HG03060 (cell line): ENCODE measurements around the gene HOXB4.
"Not testable (repeated sequence)": the region's sequence is repeated elsewhere in the genome, so short reads cannot be mapped to it uniquely, and the experiment has no call there.

Experiments used
- ATAC-seq: cut with Tn5 transposase; IDR thresholded peaks from one replicate; pipeline ENCODE4 v1.9.1; 2021; ENCODE audit warnings: low read depth, moderate number of reproducible peaks; ENCODE audit not compliant: unreplicated experiment

Gene HOXB4

DNA sequence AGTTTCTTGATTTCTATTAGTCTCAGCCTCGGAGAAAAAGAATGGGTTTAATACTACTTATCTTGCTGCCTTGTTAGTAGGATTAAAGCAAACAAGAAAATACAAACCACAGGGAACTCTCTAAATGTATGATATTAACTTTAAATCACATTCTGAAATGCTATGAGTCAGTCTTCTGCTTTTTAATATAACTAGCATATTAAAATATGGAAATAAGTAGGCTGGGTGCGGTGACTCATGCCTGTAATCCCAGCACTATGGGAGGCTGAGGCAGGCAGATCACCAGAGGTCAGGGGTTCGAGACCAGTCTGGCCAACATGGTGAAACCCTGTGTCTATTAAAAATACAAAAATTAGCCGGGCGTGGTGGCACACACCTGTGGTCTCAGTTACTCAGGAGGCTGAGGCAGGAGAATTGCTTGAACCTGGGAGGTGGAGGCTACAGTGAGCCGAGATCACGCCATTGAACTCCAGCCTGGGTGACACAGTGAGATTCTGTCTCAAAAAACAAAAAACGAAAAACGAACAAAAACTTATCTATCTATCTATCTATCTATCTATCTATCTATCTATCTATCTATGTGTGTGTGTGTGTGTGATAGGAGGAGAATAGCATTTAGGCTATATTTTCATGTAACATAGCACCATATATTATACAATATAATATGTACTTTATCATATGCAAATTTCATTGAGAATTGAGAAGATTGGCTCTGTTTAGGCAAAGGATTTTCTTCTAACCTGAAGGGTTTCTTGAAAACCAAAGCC, 42.2 kb downstream of the HOXB4 start:
- ATAC-seq, result not testable (repeated sequence)

DNA sequence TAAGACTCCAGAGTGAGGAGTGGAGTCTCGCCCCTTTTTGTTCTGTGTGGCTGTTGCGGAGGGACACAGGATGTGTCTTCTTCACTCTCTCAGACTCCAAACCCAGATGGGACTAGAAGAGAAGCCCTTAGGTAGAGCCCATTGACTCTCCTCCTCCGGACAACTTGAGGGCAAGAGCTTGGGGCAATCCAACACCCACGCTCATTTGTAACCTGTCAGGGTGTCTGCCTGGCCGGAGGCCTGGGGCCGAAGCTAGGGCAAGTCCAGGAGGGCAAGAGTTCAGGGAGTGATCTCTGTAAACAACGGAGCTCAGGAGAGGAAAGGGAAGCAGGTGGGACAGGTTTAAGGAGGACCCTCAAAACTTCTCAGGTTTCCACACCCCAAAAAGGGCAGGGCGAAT, 45.9 kb downstream of the HOXB4 start:
- ATAC-seq, result no peak

DNA sequence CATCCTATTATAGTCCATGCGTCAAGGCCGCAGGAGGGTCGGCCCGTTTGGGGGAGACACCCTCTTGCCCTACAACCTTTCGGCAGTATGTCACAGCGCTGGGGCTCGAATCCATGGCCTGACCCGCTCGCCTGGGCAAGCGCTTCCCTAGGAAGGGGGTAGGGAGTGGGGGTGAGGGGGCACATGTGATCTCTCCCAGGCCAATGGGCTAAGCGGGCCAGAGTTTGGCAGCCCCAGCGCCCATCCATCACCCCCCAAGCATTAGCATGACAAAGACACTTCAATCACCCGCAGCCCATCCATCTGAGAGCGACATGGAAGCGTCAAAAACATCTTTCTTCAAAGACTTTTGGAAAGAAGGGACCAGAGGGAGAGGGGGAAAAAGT, 47.3 kb downstream of the HOXB4 start, which contains the start of gene HOXB1:
TSS of gene HOXB1 (minus strand) at position 125 of the 386 bp plus-strand sequence. CDS start at position 18, 107 bp downstream.
- ATAC-seq, result no peak

DNA sequence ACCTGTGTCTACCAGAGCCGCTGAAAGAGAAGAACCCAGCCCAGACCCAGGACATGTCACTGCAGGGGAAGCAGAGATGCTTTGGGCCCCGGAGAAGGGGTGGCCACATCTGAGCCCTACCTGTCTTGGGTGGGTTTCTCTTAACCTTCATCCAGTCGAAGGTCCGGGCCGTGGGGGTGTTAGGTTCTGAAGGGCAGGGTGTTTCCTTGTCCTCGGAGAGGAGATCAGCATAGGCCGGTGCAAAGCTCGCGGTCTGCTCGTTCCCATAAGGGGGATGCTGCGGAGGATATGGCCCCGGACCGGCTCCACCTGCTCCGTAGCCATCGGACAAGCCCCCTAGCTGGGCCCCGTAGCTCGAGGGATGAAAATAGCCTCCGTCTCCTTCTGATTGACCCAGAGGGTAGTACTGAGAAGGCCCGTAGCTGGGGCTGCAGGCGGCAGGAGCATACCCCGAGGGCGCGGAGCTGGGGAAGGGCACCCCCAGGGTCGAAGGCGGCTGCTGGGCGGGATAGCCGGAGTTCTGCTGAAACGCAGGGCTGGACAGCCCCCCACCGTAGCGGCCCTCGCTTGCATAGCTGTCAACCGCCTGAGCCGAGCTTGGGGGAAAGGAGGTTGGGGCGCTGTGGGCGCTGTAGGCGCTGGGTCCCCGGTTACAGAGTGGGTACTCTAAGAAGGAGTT, 47.8 kb downstream of the HOXB4 start:
- ATAC-seq, result no peak

DNA sequence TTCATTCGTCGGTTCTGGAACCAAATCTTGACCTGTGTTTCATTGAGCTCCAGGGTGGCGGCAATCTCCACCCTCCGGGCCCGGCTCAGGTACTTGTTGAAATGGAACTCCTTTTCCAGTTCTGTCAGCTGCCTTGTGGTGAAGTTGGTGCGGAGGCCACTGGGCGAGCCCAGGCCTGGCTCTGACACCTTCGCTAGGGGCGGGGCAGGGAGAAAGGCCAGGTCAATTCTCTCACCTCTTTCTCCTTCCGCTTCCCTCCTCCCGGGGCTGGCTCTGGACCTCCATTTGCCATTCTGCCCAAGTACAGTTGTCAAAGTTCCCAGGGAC, 48.5 kb downstream of the HOXB4 start:
- ATAC-seq, result no peak

DNA sequence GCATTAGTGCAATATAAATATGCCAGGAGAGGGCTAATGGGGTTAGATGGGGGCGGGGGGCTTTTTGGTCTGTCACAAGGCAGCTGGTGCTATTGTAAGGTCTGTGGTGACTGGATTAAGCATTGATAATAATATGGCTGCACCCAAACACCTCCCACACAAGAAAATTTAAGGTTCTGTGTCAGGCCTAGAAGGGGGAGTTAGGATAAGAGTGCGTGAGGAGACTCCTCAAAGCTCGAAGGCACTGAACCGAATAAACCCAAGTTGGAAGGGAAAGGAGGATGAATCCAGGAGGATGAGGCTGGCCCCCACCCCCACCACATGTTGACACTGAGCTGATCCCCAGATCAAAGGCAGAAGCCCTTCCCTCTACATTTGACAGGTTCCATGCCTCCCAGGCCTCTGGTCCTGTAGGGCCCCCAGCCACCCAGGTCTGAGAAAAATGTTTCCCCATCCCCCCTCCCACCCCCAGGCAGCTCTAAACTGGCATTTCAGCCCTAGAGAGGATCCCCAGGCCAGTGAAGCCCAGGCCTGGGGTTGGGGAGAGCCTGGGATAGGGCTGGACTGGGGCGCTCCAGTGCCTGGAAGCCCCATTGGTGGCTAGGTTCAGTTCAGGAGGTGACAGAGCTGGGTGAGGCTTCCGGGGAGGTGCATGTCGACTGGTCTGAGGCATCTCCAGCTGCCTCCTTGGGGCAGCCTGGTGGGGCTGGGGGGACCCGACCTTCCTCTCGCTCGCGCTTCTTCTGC, 49.0 kb downstream of the HOXB4 start:
- ATAC-seq, result no peak

DNA sequence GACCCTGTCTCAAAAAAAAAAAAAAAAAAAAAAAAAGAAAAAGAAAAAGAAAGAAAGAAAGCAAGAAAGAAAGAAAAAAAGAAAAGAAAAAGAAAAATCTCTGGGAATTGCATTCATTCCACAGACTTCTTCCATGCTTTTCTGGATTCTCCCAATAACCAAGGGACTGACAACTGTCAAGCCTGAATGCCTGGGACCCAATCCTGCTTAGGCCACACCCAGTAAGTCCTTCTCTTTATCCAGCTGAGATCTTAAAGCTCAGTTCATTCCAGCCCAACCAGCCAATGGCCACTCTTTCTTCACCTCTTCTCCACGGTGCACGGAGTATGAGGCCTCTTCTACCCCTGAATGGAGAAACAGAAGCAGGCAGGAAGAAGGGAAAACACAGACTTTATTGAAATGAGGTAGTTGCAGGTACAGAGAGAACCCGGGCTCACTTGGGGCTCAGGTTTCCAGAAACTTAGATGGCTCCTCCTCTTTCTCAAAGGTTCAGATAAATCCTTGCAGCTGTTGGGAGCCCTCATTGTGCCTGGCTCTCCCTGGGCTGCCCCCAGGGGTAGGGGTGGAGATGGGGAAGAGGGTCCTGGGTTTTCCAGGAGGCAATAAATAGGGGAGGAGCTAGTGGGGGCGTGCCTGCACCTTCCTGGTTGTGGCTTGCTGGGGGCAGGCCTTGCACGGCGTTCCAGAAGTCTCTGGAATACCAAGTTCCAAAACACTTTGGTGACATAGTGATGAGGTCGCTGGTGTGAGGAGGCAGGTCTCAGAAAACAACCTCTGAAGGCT, 49.8 kb downstream of the HOXB4 start:
- ATAC-seq, result no peak

DNA sequence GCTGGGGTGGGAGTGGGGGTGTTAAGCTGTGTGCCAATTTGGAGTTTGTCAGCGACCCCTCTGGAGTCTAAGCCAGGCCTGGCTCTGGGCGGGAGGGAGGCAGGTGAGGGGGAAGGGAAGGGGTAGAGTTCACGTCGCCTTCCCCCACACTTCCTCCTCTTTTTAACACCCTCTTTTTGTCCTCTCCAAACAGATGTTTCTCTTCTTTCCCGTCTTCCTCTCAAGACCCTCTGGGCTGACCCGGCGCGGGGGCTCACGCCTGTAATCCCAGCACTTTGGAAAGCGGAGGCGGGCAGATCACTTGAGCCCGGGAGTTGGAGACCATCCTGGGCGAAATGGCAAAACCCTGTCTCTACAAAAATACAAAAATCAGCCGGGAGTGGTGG, 50.6 kb downstream of the HOXB4 start:
- ATAC-seq, result no peak

DNA sequence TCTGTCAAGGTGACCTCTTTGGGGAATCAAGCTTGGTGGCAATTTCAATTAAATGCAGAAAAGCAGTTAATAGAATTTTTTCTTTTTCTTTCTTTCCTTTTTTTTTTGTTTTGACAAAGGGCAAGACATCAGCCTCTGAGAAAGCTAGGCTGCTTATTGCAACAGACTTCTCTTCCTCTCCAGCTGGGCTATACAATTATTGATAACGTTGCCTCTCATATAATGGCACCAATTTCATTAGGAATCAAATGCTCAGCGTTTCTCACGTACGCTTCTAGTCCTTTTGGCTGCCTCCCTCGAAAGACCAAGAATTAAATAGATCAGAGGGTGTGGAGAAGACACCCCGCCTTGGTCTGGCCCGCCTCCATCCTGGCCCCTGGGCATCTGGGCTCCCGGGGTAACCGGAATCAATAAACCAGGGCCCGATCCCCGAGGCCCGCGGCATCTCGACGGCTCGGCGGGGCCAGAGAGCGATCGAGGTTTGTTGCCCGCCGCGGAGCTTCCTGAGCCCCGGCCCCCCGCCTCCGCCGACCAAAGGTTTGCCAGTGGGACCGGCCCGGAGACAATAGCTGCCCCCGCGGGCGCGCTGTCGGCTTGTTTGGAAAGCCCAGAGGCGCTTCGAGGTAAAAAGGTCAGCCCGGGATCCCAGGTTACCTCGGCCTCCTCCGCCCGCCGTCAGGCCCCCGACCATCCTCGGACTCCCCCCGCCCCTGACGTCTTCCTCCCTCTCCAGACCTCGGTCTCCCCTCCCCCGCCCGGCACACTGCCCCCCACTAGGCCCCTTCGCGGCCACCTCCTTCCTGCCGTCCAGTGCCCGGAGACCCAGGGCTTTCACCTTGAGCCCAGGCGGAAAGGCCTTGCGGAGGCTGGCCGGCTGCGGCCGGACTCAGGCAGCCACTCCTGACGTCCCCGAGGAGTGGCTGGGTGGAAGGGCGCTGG, 51.3 kb downstream of the HOXB4 start:
- ATAC-seq, result no peak
